ENCODE measurements around the gene TAF4B.
"Not testable (repeated sequence)": the region's sequence is repeated elsewhere in the genome, so short reads cannot be mapped to it uniquely, and the experiment has no call there.

The TAF4B gene

GRCh38 chr18:26237363-26237762 is 11.1 kb downstream of the TAF4B start:
- not testable (repeated sequence) for DNase-seq

DNA sequence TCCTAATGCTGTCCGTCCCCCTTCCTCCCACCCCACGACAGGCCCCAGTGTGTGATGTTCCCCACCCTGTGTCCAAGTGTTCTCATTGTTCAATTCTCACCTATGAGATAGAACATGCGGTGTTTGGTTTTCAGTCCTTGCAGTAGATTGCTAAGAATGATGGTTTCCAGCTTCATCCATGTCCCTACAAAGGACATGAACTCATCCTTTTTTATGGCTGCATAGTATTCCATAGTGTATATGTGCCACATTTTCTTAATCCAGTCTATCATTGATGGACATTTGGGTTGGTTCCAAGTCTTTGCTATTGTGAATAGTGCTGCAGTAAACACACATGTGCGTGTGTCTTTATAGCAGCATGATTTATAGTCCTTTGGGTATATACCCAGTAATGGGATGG is 12.5 kb downstream of the TAF4B start:
- not testable (repeated sequence) for DNase-seq

GRCh38 chr18:26242392-26242791 is 16.1 kb downstream of the TAF4B start:
- DNase-seq: not testable (repeated sequence)

GRCh38 chr18:26245434-26245833 is 19.2 kb downstream of the TAF4B start:
- DNase-seq: not testable (repeated sequence)

DNA sequence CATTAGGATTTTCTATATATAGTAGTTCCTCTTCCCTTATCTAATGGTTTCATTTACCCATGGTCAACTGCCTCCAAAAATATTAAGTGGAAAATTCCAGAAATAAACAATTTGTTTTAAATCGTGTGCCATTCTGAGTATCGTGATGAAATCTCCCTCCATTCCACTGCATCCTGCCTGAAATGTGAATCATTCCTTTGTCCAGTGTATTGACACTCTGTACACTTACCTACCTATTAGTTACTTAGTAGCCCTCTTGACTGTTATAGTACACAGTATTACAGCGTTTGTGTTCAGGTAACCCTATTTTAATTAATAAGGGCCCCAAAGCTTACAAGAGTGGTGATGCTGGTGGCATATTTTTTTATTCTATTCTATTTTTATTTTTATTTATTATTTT is 26.2 kb downstream of the TAF4B start:
- no peak for DNase-seq

GRCh38 chr18:26254808-26255207 is 28.6 kb downstream of the TAF4B start:
- peak; percentile 3 for DNase-seq

DNA sequence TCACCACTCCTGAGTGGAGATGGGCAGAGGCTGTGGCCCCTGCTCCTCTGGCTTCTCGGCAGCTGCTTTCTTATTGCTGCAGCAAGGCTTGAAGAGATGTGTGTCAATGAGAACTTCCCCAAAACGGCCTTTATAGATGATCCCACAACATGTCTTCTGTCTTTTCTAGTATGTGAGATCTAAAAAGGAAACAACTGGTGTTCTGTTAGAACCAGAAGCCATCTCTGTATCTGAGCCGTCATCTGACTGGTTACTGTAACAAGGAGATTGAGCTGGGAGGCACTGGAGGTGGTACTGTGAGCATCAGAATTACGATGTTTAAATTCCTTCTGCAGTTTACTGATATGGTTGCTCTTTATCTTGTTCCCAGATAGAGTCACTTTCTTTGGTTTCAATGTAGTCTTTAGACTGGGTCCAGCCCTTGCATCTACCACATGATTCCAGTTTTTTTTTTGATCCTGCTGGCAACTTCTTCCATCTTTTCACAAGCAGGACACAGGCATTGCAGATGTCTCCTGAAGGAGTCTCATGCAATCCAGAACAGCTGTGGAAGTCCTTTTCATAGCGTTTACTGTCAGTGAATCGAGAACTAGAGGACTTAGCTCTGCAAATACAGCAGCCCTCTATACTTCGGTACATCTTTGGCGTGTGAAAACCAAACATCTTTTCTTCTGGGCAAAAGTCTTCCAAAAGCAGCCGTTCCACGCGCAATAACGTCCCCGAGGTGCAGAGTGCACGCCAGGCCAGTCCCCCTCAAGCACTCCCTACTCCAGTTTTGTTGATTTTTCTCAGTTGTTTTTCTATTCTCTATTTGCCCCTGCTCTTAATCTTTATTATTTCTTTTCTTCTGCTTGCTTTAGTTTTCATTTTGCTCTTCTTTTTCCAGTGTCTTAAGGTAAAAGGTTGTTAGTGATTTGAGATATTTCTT is 29.7 kb downstream of the TAF4B start:
- no peak for DNase-seq

DNA sequence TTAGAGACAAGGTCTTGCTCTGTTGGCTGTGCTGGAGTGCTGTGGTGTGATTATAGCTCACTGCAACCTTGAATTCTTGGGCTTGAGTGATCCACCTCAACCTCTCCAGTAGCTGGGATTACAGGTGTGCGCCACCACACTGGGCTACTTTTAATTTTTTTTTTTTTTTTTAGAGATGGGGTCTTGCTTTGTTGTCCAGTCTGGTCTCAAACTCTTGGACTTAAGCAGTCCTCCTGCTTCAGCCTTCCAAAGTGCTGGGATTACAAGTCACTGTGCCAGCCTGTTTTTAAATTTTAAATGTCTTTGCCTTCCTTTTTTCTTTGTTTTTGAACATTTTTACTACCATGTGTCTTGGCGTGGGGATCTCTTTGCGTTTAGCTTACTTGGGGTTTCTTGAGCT is 32.5 kb downstream of the TAF4B start:
- DNase-seq: no peak

DNA sequence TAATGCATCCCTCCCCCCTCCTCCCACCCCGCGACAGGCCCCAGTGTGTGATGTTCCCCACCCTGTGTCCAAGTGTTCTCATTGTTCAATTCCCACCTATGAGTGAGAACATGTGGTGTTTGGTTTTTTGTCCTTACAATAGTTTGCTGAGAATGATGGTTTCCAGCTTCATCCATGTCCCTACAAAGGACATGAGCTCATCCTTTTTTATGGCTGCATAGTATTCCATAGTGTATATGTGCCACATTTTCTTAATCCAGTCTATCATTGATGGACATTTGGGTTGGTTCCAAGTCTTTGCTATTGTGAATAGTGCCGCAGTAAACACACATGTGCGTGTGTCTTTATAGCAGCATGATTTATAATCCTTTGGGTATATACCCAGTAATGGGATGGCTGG is 33.2 kb downstream of the TAF4B start:
- DNase-seq: not testable (repeated sequence)

DNA sequence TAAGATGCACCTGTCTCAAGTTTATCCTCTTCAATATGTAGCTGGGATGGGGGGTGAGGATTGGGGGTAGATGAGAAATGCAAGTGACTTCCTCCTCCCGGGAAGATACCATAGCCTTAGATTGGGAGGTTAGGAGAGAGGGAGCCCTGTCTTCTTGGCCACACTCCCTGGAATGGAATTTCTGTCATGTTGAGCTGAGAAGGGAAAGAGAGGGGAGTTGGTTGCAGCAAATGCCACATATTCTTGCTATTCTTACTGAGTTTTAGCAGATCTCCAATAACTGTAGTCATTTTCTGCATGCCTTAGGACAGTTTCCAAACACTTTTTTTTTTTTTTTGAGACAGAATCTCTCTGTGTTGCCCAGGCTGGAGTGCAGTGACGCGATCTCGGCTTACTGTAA is 35.9 kb downstream of the TAF4B start:
- no peak for DNase-seq

DNA sequence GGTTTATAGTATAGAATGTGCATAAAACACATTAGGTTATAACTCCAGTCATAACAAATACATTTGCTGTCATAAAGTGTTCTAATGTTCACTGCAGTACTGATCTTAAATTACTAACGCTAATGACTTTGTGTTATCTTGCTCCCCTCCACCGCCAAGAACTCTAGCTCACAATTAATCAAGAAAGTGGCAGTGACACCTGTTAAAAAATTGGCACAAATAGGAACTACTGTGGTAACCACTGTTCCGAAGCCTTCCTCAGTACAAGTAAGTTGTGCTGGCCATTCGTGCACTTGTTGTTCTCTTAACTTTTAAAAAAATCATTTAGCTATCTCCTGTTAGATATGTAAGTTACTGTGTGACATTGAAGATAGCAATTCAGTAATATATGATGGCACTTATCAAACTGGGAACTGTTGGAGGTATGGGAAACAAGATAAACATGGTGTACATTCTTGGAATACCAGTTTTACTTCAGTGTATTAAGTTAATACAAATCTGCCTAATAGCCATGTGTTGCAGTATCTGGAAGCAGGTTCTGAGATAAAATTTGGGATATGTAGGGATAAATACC is 41.2 kb downstream of the TAF4B start:
- no peak for DNase-seq

DNA sequence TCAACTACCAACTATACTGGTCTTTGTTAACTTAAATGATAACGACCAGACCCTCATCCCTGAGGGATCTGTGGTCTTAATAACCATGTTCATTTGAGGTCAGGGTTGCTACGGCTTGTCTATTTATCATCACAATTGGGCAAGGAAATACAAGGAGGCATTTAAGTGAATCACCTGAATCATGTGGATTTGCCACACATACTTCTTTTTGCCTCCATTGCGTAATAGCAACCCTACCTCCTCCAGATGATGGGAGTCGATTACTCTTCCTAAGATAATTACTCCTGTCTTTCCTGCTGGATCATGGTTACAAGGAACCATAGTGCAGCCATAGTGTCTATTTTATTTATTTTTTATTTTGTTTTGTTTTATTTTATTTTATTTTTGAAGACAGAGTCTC is 42.2 kb downstream of the TAF4B start:
- DNase-seq: no peak

- no peak for DNase-seq
Observed at GRCh38 chr18:26271917-26272549, 45.8 kb downstream of the TAF4B start.

- no peak for DNase-seq
Observed at GRCh38 chr18:26277374-26277773, 51.1 kb downstream of the TAF4B start.

- DNase-seq: no peak
Observed at GRCh38 chr18:26279428-26279827, 53.2 kb downstream of the TAF4B start.

DNA sequence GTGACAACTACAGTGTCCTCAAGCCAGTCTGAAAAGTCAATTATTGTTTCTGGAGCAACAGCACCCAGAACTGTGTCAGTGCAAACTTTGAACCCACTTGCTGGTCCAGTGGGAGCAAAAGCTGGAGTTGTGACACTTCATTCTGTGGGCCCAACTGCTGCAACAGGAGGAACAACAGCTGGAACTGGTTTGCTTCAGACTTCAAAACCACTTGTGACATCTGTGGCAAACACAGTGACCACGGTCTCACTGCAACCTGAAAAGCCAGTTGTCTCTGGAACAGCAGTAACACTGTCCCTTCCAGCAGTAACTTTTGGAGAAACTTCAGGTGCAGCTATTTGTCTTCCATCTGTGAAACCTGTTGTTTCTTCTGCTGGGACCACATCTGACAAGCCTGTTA is 59.8 kb downstream of the TAF4B start:
- peak; percentile 14 for DNase-seq

GRCh38 chr18:26287644-26288043 is 61.4 kb downstream of the TAF4B start:
- no peak for DNase-seq

GRCh38 chr18:26290385-26290784 is 64.1 kb downstream of the TAF4B start:
- peak; percentile 3 for DNase-seq

GRCh38 chr18:26293982-26294381 is 67.7 kb downstream of the TAF4B start:
- DNase-seq: no peak

DNA sequence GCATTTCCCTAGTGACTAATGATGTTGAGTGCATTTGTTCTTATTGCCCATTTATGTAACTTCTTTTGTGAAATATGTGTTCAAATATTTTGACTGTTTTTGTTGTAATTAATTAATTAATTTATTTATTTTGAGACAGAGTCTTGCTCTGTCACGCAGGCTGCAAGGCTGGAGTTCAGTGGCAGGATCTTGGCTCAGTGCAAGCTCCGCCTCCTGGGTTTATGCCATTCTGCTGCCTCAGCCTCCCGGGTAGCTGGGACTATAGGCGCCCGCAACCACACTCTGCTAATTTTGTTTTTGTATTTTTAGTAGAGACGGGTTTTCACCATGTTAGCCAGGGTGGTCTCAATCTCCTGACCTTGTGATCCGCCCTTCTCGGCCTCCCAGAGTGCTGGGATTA is 71.9 kb downstream of the TAF4B start:
- DNase-seq: no peak

DNA sequence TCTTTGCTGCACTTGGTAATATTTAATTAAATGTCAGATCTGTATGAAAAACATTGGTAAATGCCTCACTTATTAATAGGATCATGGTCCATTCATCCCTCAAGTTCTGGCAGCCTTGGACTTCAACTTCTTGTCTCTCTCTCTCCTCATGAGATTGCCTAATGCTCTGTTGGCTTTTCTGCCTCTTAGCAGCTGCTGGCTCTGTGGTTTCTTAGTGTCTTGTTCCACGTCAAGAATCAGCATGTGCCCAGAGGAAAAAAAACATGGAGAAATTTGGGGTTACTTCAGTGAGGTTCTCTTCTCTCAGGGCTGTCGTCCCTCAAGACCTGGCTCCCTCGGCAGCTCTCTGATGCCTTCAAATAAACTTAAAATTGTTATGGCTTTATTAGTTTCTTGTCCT is 75.4 kb downstream of the TAF4B start:
- DNase-seq: no peak

DNA sequence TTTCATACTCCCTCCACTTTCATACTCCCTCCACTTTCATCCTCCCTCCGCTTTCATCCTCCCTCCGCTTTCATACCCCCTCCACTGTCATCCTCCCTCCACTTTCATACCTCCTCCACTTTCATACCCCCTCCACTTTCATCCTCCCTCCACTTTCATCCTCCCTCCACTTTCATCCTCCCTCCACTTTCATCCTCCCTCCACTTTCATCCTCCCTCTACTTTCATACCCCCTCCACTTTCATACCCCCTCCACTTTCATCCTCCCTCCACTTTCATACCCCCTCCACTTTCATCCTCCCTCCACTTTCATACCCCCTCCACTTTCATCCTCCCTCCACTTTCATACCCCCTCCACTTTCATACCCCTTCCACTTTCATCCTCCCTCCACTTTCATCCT is 77.0 kb downstream of the TAF4B start:
- not testable (repeated sequence) for DNase-seq

- DNase-seq: no peak
Observed at GRCh38 chr18:26304511-26304910, 78.3 kb downstream of the TAF4B start.

- DNase-seq: peak; percentile 43
Observed at GRCh38 chr18:26307161-26307773, 81.0 kb downstream of the TAF4B start.

Data from activated CD4-positive, alpha-beta T cell treated with anti-CD3 and anti-CD28 coated beads, Interleukin-2, amount 50 U/mL, for 16 hours (primary cell).